Measurements from ENCODE around the gene TAS1R2.

Gene TAS1R2

DNA sequence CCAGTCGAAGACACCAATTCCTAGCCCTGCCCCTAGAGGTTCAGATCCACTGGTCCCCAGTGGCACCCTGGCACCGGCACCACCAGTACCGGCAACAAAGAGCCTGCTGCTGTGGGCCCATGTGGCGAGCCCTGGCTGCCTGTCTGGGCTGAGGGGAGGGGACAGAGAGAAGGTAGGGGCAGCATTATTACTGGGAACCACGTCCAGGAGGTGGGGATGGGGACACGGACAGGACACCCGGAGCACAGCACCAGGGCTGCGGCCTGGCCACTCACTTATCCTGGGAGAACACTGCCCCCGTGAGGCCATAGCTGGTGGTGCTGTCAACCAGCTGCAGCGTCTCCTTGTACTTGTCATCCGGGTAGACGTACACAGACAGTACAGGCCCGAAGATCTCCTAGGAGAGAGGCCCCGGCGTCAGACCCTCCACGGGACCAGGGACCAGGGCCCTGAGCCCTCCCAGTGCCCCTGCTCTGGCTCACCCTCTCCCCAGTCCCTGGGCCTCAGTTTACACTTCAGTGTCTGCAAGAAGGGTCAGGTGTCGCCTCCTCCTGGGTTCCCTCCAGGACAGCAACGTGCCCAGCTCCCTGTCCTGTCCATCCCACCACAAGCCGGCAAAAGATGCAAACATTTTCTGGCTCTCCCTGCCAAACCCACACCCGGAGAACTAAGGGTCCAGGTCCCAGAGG is 15.8 kb upstream of the TAS1R2 start:
- TF ChIP-seq ZFP30 (CRISPR knock-in tag; IDR thresholded peaks at IDR 0.05), result no peak
- TF ChIP-seq ESRRG (CRISPR knock-in tag; IDR thresholded peaks at IDR 0.05), result no peak
- TF ChIP-seq ZNF70 (CRISPR knock-in tag; IDR thresholded peaks at IDR 0.05), result no peak
- no peak for TF ChIP-seq ZNF8 (CRISPR knock-in tag; IDR thresholded peaks at IDR 0.05)
- TF ChIP-seq, protein P1, sequence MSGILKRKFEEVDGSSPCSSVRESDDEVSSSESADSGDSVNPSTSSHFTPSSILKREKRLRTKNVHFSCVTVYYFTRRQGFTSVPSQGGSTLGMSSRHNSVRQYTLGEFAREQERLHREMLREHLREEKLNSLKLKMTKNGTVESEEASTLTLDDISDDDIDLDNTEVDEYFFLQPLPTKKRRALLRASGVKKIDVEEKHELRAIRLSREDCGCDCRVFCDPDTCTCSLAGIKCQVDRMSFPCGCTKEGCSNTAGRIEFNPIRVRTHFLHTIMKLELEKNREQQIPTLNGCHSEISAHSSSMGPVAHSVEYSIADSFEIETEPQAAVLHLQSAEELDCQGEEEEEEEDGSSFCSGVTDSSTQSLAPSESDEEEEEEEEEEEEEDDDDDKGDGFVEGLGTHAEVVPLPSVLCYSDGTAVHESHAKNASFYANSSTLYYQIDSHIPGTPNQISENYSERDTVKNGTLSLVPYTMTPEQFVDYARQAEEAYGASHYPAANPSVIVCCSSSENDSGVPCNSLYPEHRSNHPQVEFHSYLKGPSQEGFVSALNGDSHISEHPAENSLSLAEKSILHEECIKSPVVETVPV (CRISPR knock-in tag; IDR thresholded peaks at IDR 0.05), result no peak
- no peak for TF ChIP-seq SNAI2 (CRISPR knock-in tag; IDR thresholded peaks at IDR 0.05)
- TF ChIP-seq, protein P2, sequence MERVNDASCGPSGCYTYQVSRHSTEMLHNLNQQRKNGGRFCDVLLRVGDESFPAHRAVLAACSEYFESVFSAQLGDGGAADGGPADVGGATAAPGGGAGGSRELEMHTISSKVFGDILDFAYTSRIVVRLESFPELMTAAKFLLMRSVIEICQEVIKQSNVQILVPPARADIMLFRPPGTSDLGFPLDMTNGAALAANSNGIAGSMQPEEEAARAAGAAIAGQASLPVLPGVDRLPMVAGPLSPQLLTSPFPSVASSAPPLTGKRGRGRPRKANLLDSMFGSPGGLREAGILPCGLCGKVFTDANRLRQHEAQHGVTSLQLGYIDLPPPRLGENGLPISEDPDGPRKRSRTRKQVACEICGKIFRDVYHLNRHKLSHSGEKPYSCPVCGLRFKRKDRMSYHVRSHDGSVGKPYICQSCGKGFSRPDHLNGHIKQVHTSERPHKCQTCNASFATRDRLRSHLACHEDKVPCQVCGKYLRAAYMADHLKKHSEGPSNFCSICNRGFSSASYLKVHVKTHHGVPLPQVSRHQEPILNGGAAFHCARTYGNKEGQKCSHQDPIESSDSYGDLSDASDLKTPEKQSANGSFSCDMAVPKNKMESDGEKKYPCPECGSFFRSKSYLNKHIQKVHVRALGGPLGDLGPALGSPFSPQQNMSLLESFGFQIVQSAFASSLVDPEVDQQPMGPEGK (CRISPR knock-in tag; IDR thresholded peaks at IDR 0.05; ENCODE audit: borderline replicate concordance), result no peak
- TF ChIP-seq TOX (CRISPR knock-in tag; IDR thresholded peaks at IDR 0.05; ENCODE audit: borderline replicate concordance), result no peak
- no peak for TF ChIP-seq ARNTL (CRISPR knock-in tag; IDR thresholded peaks at IDR 0.05; ENCODE audit: borderline replicate concordance, low read depth)
- no peak for TF ChIP-seq CSDC2 (CRISPR knock-in tag; IDR thresholded peaks at IDR 0.05)
- peak; percentile 98 for ATAC-seq

DNA sequence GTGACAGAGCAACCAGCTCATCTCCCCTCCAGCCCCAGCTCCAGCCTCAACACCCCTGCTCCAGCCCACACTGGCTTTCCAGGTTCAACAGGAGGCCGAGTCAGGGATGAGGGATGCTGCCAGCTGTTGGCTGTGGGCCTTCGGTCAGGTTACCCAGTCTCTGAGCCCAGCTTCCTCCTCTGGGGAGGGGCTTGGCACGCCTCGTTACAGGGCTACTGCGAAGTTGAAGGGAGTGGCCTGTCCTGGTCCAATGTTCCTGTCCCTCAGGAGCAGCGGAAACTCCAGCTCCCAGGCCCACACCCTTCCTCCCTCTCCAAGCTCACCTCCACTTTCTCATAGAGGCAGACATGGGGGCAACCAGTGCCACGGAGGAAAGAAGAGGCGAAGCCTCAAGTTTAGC is 15.1 kb upstream of the TAS1R2 start:
- TF ChIP-seq ZFP30 (CRISPR knock-in tag; IDR thresholded peaks at IDR 0.05) (no peak), BACH2 (CRISPR knock-in tag; IDR thresholded peaks at IDR 0.05; ENCODE audit: borderline replicate concordance) (no peak), ESRRG (CRISPR knock-in tag; IDR thresholded peaks at IDR 0.05) (no peak), PPARA (CRISPR knock-in tag; IDR thresholded peaks at IDR 0.05; ENCODE audit: borderline replicate concordance) (no peak), ARNTL (CRISPR knock-in tag; IDR thresholded peaks at IDR 0.05; ENCODE audit: borderline replicate concordance, low read depth) (no peak), ZNF565 (CRISPR knock-in tag; conservative IDR thresholded peaks at IDR 0.05; ENCODE audit: low read depth) (no peak), ZFP3 (CRISPR knock-in tag; IDR thresholded peaks at IDR 0.05) (no peak), ZC3H10 (CRISPR knock-in tag; IDR thresholded peaks at IDR 0.05) (no peak), RARB (CRISPR knock-in tag; IDR thresholded peaks at IDR 0.05) (no peak), GLIS3 (CRISPR knock-in tag; IDR thresholded peaks at IDR 0.05) (no peak), OSR1 (CRISPR knock-in tag; IDR thresholded peaks at IDR 0.05) (no peak), CSDC2 (CRISPR knock-in tag; IDR thresholded peaks at IDR 0.05) (no peak), TOX (CRISPR knock-in tag; IDR thresholded peaks at IDR 0.05; ENCODE audit: borderline replicate concordance) (no peak), ISL1 (CRISPR knock-in tag; IDR thresholded peaks at IDR 0.05) (no peak), SNAI2 (CRISPR knock-in tag; IDR thresholded peaks at IDR 0.05) (no peak)
- TF ChIP-seq, protein P1 (CRISPR knock-in tag; IDR thresholded peaks at IDR 0.05), result no peak
- TF ChIP-seq, protein P3, sequence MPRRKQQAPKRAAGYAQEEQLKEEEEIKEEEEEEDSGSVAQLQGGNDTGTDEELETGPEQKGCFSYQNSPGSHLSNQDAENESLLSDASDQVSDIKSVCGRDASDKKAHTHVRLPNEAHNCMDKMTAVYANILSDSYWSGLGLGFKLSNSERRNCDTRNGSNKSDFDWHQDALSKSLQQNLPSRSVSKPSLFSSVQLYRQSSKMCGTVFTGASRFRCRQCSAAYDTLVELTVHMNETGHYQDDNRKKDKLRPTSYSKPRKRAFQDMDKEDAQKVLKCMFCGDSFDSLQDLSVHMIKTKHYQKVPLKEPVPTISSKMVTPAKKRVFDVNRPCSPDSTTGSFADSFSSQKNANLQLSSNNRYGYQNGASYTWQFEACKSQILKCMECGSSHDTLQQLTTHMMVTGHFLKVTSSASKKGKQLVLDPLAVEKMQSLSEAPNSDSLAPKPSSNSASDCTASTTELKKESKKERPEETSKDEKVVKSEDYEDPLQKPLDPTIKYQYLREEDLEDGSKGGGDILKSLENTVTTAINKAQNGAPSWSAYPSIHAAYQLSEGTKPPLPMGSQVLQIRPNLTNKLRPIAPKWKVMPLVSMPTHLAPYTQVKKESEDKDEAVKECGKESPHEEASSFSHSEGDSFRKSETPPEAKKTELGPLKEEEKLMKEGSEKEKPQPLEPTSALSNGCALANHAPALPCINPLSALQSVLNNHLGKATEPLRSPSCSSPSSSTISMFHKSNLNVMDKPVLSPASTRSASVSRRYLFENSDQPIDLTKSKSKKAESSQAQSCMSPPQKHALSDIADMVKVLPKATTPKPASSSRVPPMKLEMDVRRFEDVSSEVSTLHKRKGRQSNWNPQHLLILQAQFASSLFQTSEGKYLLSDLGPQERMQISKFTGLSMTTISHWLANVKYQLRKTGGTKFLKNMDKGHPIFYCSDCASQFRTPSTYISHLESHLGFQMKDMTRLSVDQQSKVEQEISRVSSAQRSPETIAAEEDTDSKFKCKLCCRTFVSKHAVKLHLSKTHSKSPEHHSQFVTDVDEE (CRISPR knock-in tag; IDR thresholded peaks at IDR 0.05), result no peak
- TF ChIP-seq, protein P4, sequence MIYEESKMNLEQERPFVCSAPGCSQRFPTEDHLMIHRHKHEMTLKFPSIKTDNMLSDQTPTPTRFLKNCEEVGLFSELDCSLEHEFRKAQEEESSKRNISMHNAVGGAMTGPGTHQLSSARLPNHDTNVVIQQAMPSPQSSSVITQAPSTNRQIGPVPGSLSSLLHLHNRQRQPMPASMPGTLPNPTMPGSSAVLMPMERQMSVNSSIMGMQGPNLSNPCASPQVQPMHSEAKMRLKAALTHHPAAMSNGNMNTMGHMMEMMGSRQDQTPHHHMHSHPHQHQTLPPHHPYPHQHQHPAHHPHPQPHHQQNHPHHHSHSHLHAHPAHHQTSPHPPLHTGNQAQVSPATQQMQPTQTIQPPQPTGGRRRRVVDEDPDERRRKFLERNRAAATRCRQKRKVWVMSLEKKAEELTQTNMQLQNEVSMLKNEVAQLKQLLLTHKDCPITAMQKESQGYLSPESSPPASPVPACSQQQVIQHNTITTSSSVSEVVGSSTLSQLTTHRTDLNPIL (CRISPR knock-in tag; IDR thresholded peaks at IDR 0.05; ENCODE audit: low read depth), result no peak
- ATAC-seq, result no peak

DNA sequence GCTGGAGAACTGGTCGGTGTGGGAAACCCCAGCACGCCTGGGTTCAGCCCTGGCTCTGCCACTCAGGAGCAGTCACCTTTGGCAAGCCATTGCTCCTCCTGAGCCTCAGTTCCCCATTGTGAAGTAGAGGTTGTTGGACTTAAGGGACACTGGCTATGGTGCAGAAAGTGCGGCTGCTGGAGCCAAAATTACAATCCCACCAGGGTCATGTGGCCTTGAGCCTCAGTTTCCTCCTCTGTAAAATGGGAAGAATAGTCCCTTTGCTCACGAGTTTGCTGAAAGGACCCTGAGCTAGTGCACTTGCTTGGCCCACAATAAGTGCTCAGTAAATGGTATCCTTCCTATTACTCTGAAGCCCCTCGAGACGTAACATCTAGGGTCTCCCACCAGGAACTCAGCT is 14.6 kb upstream of the TAS1R2 start:
- no peak for ATAC-seq
- TF ChIP-seq ZFP3 (CRISPR knock-in tag; IDR thresholded peaks at IDR 0.05), result no peak
- TF ChIP-seq ZC3H10 (CRISPR knock-in tag; IDR thresholded peaks at IDR 0.05), result no peak
- TF ChIP-seq, protein P1 (CRISPR knock-in tag; IDR thresholded peaks at IDR 0.05), result no peak
- TF ChIP-seq ISL1 (CRISPR knock-in tag; IDR thresholded peaks at IDR 0.05), result no peak
- TF ChIP-seq SNAI2 (CRISPR knock-in tag; IDR thresholded peaks at IDR 0.05), result no peak
- no peak for TF ChIP-seq GLIS3 (CRISPR knock-in tag; IDR thresholded peaks at IDR 0.05)
- TF ChIP-seq, protein P4 (CRISPR knock-in tag; IDR thresholded peaks at IDR 0.05; ENCODE audit: low read depth), result no peak
- TF ChIP-seq TCF4 (CRISPR knock-in tag; IDR thresholded peaks at IDR 0.05; ENCODE audit: borderline replicate concordance), result no peak
- no peak for TF ChIP-seq ZNF565 (CRISPR knock-in tag; conservative IDR thresholded peaks at IDR 0.05; ENCODE audit: low read depth)
- TF ChIP-seq RARB (CRISPR knock-in tag; IDR thresholded peaks at IDR 0.05), result no peak
- no peak for TF ChIP-seq BACH2 (CRISPR knock-in tag; IDR thresholded peaks at IDR 0.05; ENCODE audit: borderline replicate concordance)
- TF ChIP-seq ZFP30 (CRISPR knock-in tag; IDR thresholded peaks at IDR 0.05), result no peak
- no peak for TF ChIP-seq TOX (CRISPR knock-in tag; IDR thresholded peaks at IDR 0.05; ENCODE audit: borderline replicate concordance)
- no peak for TF ChIP-seq ESRRG (CRISPR knock-in tag; IDR thresholded peaks at IDR 0.05)
- TF ChIP-seq ZNF70 (CRISPR knock-in tag; IDR thresholded peaks at IDR 0.05), result no peak
- no peak for TF ChIP-seq PPARA (CRISPR knock-in tag; IDR thresholded peaks at IDR 0.05; ENCODE audit: borderline replicate concordance)
